Germinal center (tissue), 1 donor: ENCODE data around the gene FBXL20.
"Not testable (repeated sequence)": the region's sequence is repeated elsewhere in the genome, so short reads cannot be mapped to it uniquely, and the experiment has no call there.

ENCODE experiments used
- DNase-seq: peaks from one replicate; pipeline ENCODE4 v3.0.0; 2012; ENCODE audit warnings: mixed read lengths, low spot score

The FBXL20 gene

DNA sequence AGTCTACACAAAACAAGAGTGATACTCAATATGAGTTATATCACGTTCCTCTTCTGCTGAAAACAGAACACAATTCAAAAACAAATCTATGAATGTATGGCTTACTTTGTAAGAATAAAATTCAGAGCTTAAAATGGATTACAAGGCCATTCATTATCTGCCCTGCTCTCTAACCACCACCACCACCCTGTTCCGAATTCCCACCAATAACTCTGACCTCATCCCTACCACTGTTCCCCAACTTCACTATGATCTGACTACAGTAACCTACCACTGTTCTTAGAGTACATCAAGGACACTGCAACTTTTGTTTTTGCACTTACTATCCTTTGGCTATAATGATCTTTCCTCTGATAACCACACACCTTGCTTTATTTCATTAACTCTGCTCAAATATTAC lies 21.3 kb downstream of the FBXL20 start:
- no peak for DNase-seq

DNA sequence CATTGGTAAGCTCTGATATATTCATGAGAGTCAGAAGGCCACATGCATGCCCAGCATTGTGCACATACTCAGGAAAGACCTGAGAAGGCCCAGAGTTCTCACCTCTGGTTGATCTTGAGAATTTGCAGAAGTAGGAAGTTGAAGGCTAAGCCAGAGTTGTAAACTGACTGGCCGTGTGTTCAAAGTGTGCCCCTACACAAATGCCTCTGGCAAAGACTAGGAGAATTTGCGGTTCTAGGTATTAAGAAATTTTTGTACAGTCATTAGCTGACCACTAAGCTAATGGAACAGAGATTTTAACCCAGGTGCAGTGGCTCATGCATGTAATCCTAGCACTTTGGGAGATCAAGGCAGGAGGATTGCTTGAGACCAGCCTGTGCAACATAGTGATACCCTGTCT lies 25.0 kb downstream of the FBXL20 start:
- DNase-seq: no peak

DNA sequence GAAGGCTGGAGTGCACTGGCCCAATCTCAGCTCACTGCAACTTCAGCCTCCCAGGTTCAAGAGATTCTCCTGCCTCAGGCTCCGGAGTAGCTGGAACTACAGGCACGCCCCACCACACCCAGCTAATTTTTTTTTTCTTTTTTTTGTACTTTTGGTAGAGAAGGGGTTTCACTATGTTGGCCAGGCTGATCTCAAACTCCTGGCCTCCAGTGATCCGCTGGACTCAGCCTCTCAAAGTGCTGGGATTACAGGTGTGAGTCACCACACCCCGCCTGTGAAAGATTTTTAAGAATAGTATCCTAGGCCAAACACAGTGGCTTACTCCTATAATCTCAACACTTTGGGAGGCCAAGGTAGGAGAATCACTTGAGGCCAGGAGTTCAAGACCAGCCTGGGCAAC lies 33.6 kb downstream of the FBXL20 start:
- DNase-seq: not testable (repeated sequence)

DNA sequence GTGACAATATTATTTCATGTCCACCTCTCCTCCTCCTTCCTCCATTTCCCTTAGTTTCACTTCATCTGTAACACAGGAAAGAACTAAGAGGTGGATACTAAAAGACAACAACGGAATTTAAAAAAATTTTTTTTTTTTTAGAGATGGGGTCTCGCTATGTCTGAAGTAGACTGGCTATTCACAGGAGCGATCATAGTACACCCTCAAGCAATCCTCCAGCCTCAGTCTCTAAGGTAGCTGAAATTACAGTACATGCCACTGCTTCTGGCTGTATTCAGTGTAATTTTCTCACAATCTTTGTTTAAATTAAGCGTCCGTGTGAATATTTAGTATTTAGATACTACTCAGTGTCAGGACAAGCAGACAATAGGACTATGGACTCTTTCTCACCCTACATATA lies 35.6 kb downstream of the FBXL20 start:
- DNase-seq: no peak

DNA sequence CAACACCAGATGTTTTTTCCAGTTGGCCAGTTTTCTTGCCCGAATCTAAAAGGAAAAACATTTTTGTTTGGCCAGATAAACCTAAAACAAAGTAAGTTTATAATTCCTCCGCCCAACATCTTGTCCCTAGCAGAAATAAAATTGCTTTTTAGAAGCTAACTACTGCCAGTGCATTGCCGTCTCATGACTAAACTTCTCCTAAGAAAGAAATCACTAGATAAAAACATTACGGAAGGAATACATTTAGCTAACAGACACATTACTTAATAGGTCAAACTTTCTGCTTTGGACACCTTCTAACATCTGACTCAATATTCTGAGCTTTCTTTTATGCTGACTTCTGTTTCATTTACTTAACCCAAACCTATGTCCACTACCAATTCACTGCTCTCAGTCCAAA lies 36.2 kb downstream of the FBXL20 start:
- no peak for DNase-seq

- DNase-seq: no peak
Observed at GRCh38 chr17:39364236-39365025, 37.0 kb downstream of the FBXL20 start.

GRCh38 chr17:39361064-39361463 lies 40.4 kb downstream of the FBXL20 start:
- DNase-seq: no peak

- DNase-seq: no peak
Observed at GRCh38 chr17:39360537-39360936, 40.9 kb downstream of the FBXL20 start.

- DNase-seq: no peak
Observed at GRCh38 chr17:39359994-39360393, 41.4 kb downstream of the FBXL20 start.

GRCh38 chr17:39357986-39358385 lies 43.4 kb downstream of the FBXL20 start:
- no peak for DNase-seq

DNA sequence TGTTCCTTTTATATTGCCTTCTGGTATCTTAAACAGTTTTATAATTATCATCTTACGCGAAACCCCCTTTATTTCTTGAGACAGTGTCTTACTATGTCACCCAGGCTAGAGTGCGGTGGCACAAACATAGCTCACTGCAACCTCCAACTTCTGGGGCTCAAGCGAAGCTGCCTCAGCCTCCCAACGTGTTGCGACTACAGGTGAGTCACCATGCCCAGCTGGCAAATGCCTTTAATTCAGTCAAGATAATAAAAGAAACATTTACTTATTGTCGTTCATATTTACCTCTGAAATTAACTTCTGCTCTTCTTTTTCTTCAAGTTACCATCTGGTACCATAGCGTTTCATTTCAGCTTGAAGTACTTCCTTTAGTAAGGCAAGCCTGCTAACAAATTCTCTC lies 43.9 kb downstream of the FBXL20 start:
- DNase-seq: no peak

GRCh38 chr17:39352986-39353385 lies 48.4 kb downstream of the FBXL20 start:
- DNase-seq: no peak

DNA sequence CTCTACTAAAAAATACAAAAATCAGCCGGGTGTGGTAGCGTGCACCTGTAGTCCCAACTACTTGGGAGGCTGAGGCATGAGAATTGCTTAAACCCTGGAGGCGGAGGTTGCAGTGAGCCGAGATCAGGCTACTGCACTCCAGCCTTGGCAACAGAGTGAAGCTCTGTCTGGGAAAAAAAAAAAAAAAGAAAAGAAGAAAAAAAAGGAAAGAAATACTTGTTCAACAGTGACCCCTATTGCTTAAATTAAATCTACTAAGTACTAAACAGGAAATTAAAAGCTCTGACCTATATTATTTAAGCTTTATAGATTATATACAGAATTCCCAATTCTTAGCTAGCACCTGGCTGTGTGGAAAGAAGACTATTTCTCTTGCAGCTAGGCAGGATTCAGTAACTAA lies 48.9 kb downstream of the FBXL20 start:
- DNase-seq: no peak

- DNase-seq: no peak
Observed at GRCh38 chr17:39351508-39351907, 49.9 kb downstream of the FBXL20 start.

DNA sequence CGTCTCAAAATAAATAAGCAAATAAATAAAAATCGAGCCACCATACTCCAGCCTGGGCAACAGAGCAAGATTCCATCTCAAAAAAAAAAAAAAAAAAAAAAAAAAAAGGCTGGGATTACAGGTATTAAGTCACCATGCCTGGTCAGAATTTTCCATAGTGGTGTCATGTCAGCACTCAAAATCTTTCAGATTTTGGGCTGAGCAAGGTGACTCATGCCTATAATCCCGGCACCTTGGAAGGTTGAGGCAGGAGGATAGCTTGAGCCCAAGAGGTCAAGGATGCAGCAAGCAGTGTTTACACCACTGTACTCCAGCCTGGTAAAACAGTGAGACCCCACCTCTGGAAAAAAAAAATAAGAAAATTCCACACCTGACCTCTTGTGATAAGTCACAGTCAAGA lies 52.2 kb downstream of the FBXL20 start:
- no peak for DNase-seq

DNA sequence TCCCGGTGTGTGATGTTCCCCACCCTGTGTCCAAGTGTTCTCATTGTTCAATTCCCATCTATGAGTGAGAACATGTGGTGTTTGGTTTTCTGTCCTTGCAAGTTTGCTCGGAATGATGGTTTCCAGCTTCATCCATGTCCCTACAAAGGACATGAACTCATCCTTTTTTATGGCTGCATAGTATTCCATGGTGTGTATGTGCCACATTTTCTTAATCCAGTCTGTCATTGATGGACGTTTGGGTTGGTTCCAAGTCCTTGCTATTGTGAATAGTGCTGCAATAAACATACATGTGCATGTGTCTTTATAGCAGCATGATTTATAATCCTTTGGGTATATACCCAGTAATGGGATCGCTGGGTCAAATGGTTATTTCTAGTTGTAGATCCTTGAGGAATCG lies 54.6 kb downstream of the FBXL20 start:
- not testable (repeated sequence) for DNase-seq

DNA sequence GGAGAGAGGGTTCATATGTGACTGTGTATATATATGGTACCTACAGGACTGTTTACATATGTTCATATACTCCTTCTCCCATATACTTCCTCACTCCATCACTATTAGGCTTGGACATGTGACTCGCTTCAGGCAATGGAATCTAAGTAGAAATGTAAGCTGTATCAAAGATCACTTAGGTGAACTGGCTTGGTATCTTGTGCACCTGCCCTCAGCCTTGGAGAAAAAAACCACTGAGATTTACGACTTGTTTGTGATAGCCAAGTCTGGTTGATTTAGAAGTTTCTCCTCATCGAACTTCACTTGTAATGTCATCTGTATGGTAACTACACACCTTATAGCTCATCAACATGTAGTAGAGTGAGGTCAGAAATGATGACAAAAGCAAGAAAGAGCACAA lies 59.9 kb downstream of the FBXL20 start:
- no peak for DNase-seq

DNA sequence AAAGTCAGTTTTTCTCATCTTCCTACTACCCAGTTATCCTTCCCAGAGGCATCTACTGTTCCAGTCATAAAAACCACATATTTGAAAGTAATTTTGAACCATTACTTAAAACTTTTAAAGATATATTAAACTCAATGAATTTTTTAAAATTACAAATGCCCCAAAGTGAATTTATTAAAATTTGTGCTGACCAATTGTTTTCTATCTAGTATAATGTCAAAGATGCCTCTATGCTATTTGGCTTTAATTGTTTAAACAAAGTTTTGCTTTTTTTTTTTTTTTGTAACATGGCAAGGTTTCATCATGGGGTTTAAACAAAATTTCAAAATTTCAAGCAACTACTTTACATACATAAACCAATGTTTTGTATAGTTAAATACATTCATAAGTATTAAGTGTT lies 60.7 kb downstream of the FBXL20 start:
- DNase-seq: no peak

- DNase-seq: no peak
Observed at GRCh38 chr17:39339272-39339671, 62.2 kb downstream of the FBXL20 start.

DNA sequence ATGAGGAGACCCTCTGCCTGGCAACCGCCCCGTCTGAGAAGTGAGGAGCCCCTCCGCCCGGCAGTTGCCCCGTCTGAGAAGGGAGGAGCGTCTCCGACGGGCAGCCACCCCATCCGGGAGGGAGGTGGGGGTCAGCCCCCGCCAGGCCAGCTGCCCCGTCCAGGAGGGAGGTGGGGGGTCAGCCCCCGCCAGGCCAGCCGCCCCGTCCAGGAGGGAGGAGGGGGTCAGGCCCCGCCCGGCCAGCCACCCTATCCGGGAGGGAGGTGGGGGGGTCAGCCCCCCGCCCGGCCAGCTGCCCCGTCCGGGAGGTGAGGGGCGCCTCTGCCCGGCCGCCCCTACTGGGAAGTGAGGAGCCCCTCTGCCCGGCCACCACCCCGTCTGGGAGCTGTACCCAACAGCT lies 63.8 kb downstream of the FBXL20 start:
- not testable (repeated sequence) for DNase-seq

GRCh38 chr17:39335704-39336223 lies 65.7 kb downstream of the FBXL20 start:
- no peak for DNase-seq

DNA sequence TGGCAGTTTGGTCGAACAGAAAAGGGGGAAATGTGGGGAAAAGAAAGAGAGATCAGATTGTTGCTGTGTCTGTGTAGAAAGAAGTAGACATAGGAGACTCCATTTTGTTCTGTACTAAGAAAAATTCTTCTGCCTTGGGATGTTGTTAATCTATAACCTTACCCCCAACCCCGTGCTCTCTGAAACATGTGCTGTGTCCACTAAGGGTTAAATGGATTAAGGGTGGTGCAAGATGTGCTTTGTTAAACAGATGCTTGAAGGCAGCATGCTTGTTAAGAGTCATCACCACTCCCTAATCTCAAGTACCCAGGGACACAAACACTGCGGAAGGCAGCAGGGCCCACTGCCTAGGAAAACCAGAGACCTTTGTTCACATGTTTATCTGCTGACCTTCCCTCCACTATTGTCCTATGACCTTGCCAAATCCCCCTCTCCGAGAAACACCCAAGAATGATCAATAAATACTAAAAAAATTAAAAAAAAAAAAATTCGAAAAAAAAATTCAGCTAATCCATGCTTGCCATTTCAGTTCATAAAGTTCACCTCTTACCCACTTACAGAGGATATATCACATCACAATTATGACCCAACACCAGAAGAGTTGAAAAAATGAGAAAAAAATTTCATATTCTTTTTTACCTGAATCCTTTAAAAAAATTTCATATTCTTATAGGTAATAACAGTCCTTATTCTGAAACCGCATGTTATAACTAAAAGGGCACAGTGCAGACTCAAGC lies 67.2 kb downstream of the FBXL20 start:
- DNase-seq: not testable (repeated sequence)

- DNase-seq: no peak
Observed at GRCh38 chr17:39332092-39332491, 69.3 kb downstream of the FBXL20 start.
